Activated CD8-positive, alpha-beta memory T cell treated with anti-CD3 and anti-CD28 coated beads, Interleukin-2, amount 50 U/mL, for 1 hour (primary cell): ENCODE data around the gene OSCP1.

Source experiments
- DNase-seq: peaks from one replicate; pipeline ENCODE4 v3.0.0-alpha.2; 2020; ENCODE audit errors: extremely low read depth

OSCP1 gene

DNA sequence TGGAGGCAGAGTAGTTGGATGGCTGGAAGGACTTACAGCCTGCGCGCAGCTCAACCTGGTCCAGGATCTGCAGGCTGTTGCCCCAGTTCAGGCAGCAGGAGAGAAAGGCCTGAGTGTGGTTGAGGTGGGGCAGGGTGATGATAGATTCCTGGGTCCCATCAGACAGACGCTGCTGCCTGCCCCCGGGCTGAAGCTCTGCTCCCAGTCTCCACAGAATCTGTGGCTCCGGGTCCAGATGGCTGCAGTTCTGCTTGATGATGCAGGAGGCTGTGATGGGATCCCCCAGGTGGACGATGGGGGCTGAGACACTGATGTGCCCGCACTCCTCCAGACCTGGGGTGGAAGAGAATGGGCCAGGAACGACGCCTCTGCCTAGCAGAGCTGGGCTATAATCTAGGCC lies 25.1 kb upstream of the OSCP1 start:
- no peak for DNase-seq

DNA sequence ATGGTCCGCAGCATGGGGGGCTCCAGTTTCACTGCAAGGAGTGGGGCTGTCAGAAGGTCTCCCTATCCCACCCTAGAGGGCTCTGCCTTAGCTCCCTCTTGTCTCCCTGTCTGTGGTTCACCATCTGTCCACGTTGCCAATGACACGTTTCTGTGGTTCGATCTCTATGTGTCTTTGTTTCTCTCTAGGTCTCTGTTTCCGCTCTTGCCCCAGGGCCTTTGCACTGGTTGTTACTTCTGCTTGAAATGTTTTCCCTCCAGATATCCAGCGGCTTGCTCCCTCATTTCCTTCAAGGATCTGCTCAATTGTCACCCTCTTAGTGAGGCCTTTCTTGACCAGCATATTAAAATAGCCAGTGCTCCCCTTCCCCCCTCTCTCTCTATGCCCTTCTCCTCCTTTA lies 22.4 kb upstream of the OSCP1 start:
- no peak for DNase-seq

DNA sequence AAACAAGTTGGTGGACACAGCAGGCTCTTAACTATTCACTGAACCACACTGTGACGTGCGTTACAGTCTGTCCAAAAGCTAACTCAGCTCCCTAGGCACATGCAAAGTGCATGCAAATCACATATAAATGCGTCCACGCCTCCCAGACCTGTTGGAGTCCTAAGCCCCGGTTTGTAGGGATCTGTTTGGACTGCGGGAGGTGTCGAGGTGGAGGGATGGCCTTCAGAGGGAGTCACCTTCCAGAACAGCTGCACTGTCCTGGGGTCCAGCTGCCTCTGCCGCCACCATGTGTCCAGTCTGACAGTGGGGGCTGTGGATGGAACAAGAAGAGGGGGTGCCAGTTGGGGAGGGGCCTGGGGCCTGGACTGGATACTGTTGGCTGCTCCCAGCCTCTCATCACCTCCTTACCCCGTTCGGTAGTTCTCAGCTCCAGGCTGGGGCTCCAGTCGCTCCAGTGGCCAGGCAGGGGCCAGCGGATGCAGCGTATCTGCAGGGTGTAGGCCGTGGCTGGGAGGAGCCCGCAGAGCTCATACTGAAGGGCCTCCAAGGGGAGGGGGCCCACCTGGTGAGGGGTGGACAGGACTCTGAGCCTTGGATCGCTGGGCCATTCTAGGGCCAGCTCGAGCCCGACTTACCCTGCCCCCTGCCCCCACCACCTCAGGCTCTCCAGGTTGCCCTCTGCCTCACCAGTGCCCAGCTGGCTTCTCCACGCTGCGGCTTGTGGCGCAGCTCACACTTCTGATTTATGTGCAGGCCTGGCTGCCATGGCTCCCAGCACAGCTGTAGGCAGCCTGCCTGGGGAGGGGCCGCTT lies 21.8 kb upstream of the OSCP1 start:
- no peak for DNase-seq

DNA sequence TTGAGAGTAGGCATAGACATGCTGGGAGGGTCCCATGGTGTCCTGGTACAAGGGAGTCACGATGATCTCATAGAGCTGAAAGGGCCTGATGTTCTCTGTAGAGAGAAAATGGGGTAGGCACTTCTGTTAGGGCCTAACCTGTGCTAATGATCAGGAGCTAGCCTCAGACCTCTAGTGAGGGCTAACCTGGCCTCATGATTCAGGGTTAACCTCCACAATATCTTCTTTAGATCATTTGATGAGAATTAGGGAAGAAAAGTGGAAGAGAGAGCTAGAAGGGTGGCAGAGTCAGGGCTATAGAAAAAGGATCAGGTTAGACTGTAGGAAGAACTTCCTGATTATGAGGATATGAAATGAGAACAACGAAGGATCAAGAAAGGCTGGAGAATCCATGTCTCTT lies 18.9 kb upstream of the OSCP1 start:
- DNase-seq, result no peak

DNA sequence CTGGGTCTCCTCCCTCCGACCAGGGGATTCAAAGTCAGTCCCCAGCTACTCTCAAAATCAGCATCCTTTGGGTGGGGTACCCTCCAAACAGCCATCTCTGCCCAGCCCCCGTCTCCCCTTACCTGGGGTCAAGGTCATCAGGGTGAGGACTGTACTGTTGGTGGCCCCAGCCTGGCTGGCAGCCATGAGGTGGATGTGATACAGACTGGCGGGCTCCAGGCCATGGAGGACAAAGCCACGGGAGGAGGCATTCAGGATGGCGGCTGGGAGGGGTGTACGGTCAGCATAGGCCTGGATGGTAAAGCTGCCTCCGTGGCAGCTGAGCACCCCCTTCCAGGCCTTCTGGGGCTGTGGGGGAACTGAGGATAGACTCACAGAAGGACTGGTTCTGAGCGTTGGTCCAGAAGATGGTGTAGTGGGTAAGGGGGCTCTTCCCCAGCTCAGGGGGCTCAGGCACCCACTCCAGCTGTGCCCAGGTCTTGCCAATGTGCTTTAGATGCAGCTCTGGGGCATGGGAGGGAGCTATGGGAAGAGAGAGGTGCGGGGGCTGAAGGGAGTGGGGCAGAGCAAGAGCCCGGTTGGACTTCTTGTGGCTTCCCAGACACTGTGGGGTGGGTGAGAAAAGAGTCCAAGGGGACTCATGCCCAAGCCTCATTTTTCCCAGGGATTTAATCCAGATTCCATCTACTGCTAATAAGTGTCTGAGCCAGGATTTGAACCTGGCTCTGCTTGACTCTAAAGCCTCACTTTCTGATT lies 17.6 kb upstream of the OSCP1 start:
- DNase-seq, result no peak

DNA sequence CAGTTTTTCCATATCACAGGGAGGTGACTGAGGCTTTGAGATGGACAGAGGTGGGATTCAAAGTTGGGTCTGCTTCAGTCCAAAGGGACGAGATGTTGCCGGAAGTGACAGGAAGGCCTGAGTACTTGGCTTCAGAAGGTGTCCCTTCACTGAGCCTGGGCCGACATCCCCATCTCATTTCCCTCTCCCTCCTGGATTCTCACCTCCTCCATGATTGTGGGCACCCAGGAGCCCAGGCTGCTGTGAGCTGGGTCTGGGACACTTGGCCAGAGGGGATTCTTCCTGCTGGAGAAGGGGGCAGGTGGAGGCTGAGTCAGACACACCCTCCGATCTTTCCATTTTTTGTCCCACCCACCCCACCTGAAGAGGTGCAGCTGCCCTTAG lies 16.8 kb upstream of the OSCP1 start:
- no peak for DNase-seq

DNA sequence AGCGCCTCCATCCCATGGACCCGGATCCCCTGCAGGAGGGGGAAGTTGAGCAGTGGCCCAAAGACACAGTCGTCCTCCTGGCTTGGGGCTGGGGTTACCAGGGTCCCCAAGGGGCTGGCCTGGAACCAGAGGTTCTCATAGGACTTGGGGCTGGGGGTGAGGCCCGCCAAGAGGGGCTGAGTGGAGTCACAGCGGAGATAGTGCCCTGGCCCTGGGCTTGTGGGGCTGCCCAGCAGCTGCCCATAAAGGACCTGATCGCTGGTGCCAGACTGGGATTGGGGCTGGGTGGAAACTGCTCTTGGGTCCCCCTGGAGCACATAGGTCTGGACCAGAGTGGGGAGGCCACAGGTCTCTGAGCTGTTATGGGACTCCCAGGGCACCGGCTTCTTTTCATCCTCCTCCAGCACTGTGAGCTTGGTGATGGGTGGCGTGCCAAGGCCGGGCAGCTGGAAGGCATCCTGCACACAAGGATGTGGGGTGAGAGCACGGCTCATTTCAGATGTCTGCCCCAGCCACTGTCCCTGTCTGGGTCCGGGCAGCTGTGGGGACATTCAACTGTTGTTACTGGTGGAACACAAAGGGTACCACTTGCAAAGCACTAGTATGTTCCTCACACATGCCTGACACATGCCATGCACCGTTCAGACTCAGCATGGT lies 16.2 kb upstream of the OSCP1 start:
- no peak for DNase-seq

DNA sequence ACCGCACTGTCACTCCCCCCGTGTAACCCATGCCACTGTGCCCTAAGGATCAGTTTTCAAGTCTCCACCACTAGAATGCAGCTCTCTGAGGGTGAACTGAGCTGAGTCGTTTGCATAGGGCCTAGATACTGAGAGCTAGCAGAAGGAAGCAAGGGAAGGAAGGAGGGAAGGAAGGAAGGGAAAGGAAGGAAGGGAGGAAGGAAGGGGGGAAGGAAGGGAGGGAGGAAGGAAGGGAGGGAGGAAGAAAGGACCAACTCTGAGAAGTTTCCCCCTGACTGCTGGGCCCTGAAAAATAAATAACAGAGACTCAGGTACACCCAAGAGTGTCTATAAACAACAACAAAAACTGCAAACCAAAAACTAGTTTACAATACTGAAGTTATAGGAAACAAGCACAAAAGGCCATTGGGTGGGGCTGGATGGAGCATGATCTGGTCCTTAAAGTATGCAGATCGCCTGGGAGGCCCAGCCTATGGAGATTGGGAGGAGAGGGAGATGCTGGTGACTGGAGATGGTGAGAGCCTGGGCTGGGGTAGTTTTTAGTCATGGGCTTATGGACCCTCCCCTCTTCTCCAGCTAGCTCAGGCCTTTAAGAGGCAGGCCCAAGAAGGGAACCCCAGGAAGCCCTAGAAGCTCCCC lies 15.6 kb upstream of the OSCP1 start:
- no peak for DNase-seq

DNA sequence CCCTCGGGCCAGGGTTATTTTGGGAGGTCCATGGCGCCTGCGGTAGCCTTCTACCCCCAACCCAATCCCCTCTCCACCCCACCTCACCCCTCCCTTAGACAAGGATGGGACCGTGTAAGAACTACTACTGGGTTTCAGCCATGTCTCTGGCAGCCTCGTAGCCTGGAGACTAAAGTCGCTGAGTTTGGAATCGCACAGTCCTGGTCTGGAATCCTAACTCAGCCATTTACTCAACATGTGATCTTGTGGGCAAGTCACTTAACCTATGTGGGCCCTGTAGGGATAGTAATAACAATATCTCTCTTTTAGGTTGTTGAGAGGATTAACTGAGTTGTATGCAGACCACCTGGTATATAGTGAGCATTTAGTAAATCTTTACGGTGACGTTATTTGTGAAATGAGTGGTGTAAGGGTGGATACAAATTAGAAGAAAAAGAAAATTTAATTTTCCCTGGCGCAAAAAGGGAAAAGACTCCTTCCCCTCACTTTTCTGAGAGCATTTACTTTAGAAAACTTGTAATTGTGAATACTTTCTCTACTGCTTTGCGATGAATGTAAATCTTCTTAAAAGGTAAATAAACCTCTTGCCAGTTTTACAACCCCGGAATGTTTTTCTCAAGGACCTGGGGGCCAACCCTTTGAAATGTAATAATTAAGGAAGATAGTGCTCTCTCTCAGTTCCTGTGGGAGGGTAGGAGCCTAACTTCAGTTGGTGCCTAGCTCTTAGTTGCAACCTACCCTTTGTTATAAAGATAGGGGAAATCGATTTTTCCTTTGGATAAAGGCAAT lies 14.5 kb upstream of the OSCP1 start:
- DNase-seq, result no peak

DNA sequence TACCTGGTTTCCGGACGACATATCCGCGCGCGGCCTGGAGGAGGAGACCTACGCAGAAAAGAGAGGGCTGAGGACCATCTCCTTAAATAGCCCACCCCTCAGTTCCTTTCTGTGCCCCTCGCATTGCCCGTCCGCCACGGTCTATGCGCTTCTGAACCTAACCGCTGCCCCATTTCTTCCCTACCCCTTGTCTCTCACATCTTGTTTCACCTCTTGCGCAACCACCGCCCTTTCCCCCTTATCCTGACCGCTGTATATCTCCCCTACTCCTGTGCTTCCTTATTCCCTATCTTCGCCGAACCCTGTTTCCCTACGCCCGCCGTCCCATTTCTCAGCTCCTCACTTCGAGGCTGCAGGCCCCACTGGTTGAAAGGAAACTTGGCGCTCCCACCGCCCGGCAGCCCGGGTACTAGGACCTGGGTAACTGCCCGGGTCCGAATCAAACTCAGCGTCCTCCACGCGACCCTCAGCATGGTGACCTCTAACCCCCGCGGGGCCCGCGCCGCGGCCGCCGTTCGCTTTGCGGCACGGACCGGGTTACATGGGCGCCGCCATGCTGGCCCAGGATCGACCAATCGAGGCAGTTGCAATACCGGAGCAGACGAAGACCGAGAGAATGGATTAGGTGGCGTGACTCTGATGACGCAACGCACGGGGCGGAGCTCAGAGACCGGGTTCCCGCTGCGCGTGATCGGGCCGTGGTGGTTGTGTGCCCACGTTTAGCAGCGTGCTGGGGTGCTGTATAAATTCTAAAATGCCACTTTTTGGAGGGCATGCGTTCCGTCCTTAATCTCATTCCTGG lies 13.8 kb upstream of the OSCP1 start, which contains the start of gene MRPS15:
MRPS15 (minus strand) TSS at position 582 of the 802 bp plus-strand sequence; CDS start at position 473, 109 bp downstream.
- peak; percentile 85 for DNase-seq

DNA sequence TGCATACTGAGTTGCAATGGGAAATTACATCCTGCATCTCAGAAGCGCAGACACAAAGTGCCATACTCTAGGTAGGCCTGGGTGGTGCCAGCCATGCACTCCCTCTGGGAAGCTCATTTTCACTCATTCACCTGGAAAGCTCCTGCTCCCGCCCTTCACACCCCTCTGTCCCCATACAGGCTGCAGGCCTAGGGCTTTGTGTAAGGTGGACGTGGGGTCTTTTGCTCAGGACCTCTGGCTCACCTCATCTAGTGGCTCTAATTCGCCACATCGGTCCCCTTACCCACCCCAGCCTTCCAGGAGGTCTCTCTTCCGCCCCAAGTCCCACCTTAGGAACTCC lies 13.2 kb upstream of the OSCP1 start:
- no peak for DNase-seq

DNA sequence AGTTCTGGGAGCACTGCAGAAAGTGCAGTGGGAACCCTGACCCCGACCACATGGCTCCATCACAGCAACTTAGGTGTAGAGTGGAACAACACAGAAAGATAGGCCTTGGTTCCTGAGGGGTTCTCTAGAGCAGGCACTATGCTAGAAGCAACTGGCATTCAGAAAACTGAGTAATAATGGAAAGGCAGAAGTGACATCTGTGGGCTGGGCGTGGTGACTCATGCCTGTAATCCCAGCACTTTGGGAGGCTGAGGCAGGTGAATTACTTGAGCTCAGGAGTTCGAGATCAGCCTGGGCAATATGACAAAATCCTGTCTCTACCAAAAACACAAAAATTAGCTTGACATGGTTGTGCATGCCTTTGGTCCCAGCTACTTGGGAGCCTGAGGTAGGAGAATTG lies 8.7 kb upstream of the OSCP1 start:
- DNase-seq, result no peak

DNA sequence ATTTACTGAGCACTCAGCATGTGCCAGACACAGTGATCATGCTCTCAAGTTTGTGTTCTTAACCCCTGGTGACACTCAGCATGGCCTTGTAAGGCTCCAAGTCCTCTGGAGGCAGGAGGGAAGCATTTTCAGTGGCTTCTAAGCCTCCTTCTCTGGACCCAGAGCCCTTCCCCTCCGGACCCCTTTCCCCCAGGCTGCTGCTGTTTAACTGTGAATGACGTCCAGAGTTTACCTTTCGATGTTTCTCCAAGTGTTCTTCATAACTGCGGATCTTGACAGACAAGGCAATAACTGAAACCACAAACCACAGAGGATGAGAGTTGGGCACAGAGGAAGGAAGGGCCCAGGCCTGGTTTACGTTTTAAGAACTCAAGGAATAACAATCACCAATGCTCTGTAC lies 7.4 kb upstream of the OSCP1 start:
- no peak for DNase-seq

DNA sequence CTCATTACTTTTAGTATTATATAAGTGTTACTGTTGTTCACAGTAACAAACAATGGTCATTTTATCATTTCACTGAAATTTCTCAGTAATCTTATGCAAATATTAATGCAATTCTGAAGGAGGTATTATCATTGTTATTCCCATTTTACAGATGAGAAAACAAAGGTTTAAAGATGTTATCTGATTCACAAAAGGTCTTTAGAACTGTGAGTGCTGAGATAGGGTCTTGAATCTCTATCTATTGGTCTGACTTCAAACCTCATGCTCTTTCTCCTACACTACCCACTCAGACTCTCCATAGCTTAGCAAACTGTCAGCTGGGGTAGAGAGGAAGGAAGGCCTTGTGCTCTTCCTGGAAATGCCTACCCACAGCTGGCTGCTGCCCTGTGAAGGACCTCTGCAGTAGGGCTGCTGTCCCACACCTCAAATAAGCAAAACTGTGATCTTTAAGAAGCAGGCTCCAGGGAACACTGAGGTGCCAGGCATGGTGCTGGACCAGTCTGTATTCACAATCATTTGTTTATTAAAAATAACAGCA lies 6.2 kb upstream of the OSCP1 start:
- DNase-seq, result no peak

DNA sequence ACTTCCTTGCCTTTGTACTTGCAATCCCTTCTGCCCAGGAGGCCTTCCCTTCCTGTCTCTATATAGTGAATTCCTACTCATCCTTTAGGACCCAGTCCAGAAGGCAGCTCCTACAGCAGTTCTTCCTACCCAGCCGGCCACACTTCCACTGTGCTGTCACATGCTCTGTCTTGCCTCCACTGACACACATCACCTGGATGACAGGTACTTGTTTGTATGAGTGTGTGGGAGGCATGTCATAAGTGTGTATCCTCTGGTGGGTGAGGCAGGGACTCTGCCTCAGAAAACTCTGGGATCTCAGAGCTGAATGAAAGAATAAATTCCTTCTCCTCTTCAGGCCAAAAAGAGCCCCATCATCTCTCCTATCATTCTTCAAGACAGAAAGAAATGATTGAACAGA lies 5.1 kb upstream of the OSCP1 start:
- DNase-seq, result no peak

DNA sequence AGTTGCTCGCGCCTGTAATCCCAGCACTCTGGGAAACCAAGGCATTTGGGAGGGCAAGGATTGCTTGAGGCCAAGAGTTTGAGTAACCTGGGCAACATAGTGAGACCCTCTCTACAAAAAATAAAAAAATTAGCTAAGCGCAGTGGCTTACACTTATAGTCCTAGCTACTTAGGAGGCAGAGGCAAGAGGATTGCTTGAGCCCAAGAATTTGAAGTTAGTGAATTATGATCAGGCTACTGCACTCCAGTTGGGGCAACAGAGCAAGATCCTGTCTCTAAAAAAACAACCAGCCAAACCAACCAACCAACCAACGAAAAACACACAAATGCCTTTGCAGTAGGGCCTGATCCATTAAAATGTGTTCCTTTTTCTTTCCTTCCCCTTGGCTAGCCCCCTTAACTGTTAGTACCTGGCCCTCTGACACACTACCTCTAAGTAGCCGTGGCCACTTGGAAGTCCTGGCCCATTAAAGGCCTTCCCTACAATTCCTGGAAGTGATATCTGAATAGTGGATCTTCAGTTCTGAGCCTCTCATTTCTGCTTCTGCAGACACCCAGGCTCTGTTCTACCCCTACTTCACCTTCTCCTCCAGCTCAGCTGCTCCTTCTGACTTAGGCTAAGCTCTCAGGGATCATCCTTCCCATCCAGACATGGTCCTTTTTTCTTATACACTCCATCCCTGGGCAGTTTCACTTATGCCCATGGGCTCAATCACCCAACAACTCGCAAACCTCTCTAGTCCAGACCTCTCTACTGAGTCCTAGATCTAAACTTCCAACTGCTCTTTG lies 3.5 kb upstream of the OSCP1 start:
- DNase-seq, result no peak

DNA sequence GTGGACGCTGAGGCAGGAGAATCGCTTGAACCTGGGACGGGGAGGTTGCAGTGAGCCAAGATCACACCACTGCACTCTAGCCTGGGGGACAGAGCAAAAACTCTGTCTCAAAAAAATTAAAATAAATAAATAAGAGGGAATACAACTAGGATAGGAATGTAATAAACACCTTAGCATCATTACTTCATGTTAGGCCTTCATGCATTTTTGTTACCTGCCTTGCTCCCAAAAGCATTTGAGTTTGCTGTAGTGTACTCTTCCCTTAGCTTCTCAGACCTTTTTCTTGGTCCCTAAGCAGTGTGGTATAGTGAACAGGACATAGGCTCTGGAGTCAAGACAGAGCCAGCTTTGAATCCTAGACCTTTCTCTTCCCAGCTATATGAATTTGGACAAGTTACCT lies 2.8 kb upstream of the OSCP1 start:
- DNase-seq, result no peak

DNA sequence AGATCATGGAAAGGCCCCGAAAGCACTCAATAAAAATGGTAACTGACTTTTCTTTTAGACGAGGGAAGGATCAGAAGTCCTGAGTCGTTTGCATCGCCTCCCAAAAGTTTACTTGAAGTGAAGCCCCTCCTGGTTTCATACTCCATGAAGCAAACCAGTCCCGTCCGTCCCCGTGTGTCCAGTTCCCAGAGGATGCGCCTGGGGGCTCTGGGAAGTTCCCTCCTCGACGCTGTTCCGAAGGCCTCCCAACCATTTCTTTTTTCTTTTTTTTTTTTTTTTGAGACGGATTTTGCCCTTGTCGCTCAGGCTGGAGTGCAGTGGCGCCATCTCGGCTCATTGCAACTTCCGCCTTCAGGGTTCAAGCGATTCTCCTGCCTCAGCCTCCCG lies 661 bp upstream of the OSCP1 start:
- no peak for DNase-seq

DNA sequence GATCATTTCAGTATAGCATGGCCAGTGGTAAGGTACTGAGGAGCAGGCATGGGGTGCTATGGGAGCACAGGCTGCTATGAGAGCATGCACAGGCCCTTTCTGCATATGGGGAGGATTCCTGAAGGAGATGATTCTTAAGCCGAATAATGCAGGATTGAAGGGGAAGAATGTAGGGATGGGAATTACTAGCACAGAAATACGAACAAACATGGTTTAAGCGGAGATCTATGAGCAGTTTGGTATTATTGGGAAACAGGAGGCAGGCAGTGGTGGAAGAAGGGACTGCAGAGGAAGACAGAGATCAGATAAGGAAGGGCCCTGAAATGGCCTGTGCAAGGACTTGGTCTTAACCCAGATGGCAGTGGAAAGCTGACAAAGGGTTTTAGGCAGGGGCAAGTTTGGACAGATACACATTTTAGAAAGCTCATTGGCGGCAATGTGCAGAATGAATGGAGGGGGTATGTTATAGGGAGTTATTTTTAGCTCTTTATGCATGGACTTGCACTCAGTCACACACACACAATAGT lies 1.7 kb downstream of the OSCP1 start:
- DNase-seq, result no peak
